CD4-positive, alpha-beta T cell treated with Interleukin-2 at 100 ng/mL for 4 hours (primary cell): ENCODE data around the gene THOC7.

Experiments used
- DNase-seq: peaks from one replicate; pipeline ENCODE4 v3.0.0-alpha.2; 2020; ENCODE audit warnings: low spot score

Gene THOC7

DNA sequence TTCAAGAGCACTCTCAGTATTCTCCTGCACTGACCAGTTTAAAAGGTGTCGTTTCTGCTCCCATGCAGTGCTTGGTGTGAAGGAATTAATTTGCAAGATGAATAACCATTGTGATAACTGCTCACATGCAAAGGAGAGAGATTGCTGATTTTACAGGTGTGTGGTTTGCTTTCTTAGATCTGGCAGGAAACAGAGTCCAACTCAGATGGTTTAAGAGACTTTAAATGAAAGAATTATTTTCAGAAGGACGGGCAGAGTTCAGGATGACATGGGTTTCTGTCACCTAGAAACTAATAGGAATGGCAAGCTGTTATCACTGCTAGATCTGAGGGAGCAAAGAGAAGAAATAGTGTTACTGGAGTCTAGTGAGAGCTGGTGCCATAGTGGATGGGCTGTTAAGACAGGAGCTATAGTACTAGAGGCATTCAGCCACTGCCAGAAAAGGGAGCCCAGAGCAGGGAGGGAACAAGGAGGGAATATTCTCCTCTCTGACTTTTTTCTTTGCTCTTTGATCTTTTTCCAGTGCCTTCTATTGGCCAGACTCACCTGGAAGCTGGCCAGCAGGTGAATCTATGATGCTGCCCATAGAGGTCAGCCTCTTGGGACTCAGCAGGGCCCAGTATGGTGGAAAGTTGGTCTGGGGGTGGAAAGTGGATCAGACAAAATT is 14.9 kb upstream of the THOC7 start:
- DNase-seq = no peak

GRCh38 chr3:63877737-63878393 is 14.3 kb upstream of the THOC7 start:
- DNase-seq = no peak

GRCh38 chr3:63876260-63876659 is 12.7 kb upstream of the THOC7 start:
- no peak for DNase-seq

GRCh38 chr3:63875510-63875909 is 11.9 kb upstream of the THOC7 start:
- DNase-seq = no peak

- no peak for DNase-seq
These were observed 11.2 kb upstream of the THOC7 start for GRCh38 chr3:63874769-63875168.

DNA sequence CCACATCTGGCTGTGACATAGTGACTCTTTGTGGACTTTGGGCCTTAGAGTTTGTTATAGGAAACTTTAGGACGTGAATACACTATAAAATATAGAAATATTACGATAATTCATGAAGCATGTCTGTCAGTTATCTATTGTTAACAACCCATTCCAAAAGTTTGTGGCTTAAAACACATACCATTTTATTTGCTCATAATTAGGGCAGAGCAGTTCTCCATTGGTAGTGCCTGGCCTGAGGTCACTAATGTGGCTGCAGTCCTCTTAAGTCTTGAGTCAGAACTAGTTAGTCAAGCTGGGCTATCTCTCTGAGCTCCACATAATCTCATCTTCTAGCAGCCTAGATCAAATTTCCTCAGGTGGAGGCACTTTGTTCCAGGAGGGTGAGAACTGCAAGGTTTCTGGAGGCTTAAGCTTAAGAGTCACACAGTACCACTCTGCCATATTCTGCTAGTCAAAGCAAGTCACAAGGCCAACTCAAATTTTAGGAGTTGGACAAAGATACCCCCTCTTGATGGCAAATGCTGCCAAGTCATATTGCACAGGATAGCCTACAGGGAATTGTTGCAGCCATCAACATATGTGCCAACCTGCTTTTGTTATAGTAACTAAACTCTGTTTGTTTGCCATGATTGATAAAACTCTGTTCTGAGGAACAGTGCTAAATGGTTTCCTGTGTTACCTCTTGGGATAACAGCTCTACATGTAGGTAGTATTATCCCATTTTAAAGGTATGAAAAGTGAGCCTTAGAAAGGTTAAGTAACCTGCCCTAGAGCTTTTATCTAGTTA is 8.7 kb upstream of the THOC7 start:
- no peak for DNase-seq

DNA sequence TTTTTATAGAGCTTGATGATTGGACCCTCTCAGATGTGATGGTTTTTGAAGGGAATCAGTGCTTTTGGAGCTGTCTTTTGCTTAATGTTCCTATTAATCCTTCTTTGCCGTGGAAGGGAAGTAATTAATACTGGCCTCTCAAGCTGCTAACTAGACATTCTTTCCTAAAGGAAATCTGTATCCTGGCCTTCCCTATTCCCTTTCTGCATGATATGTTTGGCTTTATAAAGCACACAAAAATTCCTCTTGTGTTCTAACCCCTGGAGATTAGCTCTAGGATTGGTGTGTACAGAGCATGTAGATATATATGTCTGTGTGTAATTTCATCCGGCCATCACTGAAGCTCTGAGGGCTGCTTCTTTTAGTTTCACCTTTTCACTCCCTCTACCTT is 7.0 kb upstream of the THOC7 start:
- no peak for DNase-seq

- DNase-seq = no peak
These were observed 6.5 kb upstream of the THOC7 start for GRCh38 chr3:63869940-63870614.

DNA sequence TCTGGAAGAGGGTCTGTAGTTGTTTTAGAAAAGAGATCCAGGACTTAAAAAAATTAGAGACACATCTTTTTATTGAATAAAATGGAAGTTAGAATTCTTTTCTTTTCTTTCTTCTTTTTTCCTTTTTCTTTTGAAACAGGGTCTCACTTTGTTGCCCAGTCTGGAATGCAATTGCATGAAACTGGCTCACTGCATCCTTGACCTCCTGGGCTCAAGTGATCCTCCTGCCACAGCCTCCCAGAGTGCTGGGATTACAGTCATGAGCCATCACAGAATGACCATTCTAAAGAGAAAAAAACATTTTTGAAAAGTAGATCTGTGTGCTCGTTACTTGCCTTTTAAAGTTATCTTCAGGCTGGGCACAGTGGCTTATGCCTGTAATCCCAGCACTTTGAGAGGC is 3.6 kb upstream of the THOC7 start:
- no peak for DNase-seq

DNA sequence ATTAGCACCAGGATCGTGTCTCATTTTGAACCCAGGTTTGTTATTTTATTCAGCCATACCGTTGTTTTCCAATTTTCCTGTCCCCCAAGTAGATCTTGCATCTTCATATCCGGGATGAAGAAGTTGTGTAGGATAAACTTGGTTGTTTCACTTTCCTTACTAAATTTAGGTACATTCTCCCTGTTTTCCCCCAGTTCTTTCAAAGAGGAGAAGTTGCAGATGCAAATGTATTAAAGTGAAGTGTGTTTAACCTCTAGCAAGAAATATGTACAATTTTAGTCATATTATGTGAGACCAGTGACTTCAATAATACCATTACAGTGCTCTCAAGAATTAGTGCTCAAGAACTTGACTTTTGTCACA is 1.3 kb upstream of the THOC7 start:
- no peak for DNase-seq

DNA sequence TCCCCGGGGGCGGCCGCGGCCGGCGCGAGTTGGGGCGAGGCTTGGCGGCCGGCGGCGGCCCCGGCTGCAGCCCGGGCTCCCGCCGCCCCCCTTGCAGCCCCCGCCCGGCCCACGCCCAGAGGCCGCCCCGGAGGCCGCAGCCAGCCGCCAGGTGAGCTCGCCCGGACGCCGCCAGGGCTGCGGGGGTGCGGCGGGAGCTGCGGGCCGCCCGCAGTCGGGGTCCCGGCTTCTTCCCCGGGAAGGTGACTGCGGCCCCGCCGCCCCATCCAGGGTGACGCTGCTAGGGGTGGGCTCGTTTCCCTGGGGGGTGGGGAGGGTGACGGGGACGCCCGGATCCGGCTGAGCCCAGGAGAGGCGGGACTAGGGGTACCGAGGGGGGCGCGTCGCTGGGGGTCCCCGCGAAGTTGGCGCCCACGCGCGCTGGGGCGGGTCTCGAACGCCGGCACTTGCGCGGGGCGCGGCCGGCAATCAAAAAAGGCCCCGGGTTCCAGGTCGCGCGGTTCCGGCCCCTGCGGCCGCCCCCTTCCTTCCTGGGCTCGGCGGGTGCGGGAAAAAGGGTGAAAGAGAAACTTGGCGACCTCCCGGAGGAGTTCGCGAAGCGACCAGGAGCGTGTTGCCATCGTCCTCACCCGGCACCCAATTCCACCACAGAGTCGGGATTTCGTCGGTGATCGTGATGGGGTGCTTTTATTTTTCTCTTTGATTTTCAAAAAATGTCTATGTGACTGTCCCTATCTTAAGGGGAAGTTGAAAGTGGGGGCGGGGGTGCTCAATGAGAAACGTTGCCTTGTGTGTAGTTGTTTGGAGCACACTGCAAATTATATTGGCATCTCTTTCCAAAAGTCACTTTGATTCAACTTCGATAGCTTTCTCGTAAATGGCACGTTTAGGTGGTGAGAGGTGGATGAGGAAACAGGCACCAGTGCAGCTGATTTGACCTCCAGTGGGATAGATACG is 681 bp upstream of the THOC7 start:
- peak; percentile 34 for DNase-seq

GRCh38 chr3:63862804-63863149 is 828 bp downstream of the THOC7 start:
- no peak for DNase-seq

DNA sequence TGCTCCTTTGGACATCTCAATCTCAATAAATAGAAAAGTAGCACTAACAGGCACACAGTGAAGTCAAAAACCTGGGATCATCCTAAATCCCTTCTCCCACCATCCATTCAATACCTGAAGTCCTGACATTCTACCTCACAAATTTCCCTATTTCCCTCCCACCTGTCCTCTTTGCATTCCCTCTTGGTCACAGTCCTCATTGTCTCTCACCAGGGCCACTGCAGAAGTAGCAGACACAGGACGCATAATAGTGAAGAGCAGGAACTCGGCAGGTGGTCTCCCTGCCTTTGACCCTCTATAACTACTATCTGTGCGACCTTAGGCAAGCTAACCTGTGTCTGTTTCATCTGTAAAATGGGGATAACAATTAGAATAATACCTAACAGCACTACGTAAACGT is 2.3 kb downstream of the THOC7 start:
- no peak for DNase-seq

GRCh38 chr3:63860776-63861175 is 2.8 kb downstream of the THOC7 start:
- no peak for DNase-seq

DNA sequence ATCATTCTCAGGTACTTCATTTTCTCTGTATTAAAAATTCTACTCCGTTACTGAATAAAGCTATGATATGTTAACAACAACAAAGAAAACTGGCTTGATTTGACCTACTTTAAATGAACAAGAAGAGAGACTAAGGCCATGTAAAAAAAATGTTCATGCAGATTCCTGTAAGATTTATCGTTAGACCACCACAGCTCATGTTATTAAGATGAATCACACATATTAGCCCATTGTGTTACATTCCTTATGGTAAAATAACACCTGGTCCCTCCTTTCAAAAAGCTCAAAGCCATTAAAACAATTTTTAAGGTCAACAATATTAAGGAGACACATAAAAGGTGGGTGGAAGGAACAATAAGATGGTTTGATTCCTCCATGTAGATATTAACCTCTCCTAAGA is 6.3 kb downstream of the THOC7 start:
- no peak for DNase-seq

DNA sequence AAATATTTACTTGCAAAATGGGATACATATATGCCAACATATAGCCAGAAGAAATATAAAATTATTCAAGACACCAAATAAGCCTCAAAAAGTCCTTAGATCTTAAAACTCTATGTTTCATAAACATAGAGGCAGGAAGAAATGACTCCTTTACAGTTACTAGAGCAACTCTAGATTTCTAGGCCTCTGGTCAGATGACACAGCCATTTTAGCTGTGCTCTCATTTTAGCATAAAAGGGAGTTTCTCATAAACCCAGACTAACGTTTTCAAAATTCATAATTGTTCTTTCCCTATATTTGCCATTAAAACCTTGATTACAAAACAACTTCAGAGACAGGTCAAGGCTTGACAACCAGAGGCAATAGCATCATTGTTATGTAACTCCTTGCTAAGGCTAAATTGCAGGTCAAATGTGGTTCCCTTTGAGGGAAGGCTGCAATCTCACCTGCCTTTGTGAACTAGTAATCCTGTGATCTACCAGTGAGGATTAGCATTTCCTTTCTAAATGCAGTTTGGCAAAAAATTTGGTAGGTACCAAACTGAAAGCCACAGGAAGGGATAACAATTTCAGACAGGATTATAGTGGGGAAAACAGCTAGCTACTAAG is 8.2 kb downstream of the THOC7 start:
- no peak for DNase-seq

DNA sequence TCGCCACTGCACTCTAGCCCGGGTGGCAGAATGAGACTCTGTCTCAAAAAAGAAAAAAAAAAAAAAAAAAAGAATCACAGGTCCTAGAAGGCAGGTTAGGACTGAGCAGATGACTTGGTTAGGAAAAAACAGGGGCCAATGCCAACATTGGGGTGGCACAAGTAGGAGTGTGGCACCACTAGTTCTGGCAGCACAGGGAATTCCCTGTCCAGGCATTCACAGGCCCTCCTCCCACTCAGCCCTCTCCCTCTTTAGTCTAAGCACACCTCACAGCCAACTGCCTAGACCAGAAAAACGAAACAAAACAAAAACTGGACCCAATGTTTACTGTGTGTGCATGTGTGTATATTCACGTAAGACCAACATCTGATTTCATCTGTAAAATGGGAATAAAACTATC is 10.5 kb downstream of the THOC7 start:
- DNase-seq = no peak

GRCh38 chr3:63851287-63851686 is 12.3 kb downstream of the THOC7 start:
- DNase-seq = no peak

DNA sequence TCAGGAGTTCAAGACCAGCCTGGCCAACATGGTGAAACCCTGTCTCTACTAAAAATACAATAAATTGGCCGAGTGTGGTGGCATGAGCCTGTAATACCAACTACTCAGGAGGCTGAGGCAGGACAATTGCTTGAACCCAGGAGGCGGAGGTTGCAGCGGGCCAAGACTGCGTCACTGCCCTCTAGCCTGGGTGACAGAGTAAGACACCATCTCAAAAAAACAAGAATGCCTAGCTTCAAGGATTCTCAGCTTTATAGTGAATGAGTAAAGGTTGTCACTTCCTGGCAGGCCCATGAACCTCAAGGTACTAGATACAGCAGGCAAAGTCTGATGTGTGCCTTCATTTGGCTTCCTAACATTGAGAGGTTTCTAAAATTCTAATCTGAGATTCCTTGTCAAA is 14.4 kb downstream of the THOC7 start:
- no peak for DNase-seq

DNA sequence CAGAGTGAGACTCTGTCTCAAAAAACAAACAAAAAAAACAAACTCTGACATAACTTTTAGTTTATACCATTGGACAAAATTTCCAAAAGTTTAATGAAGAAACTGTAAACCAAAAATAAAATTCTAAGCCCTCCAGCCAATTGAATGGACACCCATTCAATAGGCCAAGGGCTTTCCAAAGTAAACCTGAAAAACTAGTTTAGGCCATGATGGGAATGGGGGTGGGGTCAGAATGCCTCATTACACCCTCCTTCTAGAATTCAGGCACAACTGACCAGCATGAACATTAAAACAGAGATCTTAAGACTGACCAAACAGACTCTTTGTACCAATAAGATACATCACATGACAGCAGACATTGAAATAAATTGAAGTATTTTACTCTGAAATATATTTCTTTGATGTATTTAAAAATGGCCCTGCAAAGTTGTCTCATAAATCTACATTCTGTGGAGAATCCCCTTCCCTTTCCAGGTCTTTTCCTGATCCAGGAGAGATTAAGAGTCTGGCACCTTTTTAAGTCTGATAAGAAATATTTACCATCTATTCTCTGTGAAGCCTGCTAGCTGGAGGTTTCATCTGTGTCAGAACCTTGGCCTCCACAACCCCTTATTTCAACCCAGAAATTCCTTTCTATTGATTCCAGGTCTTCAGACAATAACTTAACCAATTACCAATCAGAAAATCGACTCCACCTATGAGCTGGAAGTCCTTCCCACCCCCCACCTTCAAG is 15.7 kb downstream of the THOC7 start:
- no peak for DNase-seq

GRCh38 chr3:63845215-63845614 is 18.4 kb downstream of the THOC7 start:
- DNase-seq = no peak
